NT2/D1 (cell line): ENCODE measurements around the gene MS4A1.

Experiments
- SUZ12 ChIP-seq: IDR thresholded peaks from 2 replicates; pipeline ENCODE4 v1.6.1; 2011; ENCODE audit not compliant: insufficient read length, insufficient read depth; ENCODE audit errors: extremely low read depth
- YY1 ChIP-seq: IDR thresholded peaks from 2 replicates; pipeline ENCODE4 v1.6.1; 2011; ENCODE audit not compliant: insufficient read length, insufficient read depth
- ZNF274 ChIP-seq: IDR thresholded peaks from 2 replicates; pipeline ENCODE4 v1.6.1; 2011; ENCODE audit warnings: mild to moderate bottlenecking, low read depth, low read length

DNA sequence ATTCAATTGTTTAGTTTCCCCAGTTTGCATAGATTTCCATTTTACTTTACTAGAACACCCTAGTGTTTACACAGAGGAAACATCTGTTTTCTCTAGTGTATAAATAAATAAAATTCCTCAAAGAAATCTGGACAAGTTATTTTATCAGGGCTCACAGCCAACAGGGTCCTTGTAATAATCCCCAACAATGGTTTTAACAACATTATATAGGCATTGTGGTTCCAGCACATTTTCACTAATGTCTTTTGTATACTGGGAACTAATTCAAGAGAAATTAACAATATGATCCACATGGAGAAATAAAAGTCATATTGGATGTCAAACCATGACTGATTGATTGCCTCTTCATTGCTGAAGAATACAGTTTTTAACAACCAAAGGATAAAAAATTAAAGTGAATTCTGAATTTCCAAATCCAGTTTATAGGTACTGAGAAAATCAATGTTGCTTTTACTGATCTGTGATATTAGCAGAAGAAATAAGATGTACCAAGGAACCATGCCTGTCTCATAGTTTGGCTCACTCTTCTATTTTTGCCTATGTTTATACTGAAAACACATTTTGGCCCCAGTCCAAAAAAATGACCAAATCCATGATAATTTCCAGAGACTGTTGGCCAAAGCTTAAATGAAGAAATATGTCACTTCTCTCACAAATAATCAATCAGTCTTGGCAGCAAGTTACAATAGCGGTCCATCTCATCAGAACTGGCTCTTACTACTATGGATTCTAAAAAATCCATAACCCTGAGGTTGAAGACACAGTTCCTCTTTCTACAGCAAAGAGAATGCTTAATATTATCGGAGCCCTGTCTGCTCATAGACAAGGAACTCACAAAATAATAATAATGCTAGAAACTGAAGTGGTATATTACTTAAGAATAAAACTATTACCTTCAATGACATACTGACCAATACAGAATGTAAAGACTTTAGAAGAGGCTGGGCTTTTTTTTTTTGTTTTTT, 58.1 kb downstream of the MS4A1 start:
- TF ChIP-seq YY1 (no peak), ZNF274 (no peak), SUZ12 (no peak)
